LNCAP (cell line): ENCODE results near the gene RNF215.

Experiments used
- TF ChIP-seq, protein P1 (sequence below): fragments of 450-650 bp; IDR thresholded peaks from 2 replicates; pipeline ENCODE4 v1.5.1; 2017; ENCODE audit warnings: mild to moderate bottlenecking

Gene RNF215

GRCh38 chr22:30406400-30406799 is 19.2 kb upstream of the RNF215 start:
- TF ChIP-seq, protein P1, sequence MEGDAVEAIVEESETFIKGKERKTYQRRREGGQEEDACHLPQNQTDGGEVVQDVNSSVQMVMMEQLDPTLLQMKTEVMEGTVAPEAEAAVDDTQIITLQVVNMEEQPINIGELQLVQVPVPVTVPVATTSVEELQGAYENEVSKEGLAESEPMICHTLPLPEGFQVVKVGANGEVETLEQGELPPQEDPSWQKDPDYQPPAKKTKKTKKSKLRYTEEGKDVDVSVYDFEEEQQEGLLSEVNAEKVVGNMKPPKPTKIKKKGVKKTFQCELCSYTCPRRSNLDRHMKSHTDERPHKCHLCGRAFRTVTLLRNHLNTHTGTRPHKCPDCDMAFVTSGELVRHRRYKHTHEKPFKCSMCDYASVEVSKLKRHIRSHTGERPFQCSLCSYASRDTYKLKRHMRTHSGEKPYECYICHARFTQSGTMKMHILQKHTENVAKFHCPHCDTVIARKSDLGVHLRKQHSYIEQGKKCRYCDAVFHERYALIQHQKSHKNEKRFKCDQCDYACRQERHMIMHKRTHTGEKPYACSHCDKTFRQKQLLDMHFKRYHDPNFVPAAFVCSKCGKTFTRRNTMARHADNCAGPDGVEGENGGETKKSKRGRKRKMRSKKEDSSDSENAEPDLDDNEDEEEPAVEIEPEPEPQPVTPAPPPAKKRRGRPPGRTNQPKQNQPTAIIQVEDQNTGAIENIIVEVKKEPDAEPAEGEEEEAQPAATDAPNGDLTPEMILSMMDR: no peak

DNA sequence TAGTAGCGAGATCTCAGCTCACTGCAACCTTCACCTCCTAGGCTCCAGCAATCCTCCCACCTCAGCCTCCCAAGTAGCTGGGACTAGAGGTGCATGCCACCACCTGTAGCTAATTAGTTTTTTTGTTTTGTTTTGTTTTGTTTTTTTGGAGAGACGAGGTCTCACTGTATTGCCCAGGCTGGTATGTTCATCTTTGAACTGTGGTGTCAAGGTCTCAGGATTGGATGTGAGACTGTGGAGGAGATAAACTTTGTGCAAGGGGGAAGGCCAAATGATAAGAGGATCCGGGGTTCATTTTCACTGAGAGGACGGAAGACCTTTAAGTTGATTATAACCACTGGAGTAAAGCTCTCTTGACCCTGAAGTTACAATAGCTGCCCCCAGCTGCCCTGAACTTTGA is 18.5 kb upstream of the RNF215 start:
- TF ChIP-seq, protein P1: no peak

DNA sequence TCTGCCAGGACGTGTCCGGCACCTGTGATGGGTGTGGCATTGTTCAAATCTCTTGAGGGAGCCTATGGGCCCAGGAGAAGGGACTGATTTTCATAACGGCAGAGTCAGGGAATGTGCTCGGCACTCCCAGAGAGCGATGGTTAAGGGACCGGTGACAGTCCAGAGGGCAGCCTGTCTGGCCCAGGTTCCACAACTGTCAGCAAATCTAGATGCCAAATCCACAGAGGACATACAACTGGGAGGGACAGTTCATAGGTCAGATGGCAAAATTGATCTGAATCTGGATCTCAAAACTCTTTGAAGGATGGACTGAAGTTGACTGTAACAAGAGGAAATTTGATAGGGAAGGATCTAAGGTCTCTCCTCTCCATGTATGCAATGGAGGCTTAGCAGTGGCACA is 17.1 kb upstream of the RNF215 start:
- TF ChIP-seq, protein P1: no peak

DNA sequence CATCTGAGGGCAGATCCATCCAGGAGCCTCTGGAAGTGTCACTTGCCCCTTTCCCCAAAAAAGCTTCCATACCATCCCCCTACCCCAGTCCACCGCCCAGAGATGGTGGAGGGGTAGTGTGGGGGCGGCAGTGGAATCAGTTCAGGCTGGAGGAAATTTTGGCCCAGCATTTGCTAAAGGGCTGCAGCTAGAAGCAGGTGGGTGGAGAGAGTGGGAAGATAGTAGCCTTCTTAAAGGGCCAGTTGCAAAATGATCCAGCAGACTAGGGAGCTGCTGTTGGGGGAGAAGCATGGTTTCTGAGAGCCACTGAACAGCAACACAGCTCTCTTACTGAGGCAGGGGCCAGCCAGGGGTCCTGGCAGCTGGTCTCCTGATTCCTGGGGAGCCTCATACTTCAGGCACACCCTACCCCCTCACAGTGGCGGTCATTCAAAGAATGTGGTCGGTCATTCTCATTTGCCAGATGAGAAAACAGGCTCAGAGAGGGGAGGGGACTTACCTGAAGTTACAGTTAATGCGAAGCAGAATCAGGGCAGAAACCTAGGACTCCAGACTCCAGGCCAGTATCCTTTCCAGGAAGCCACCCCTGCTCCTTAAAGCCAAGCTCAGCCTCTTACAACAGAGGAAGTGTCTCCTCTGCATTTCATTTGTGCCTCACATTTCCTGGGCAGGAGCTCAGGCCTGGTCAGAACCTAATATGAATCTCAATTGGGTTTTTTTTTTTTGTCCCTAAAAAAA is 15.0 kb upstream of the RNF215 start:
- TF ChIP-seq, protein P1: no peak

- TF ChIP-seq, protein P1: no peak
Measured at GRCh38 chr22:30400159-30400558, 12.9 kb upstream of the RNF215 start.

DNA sequence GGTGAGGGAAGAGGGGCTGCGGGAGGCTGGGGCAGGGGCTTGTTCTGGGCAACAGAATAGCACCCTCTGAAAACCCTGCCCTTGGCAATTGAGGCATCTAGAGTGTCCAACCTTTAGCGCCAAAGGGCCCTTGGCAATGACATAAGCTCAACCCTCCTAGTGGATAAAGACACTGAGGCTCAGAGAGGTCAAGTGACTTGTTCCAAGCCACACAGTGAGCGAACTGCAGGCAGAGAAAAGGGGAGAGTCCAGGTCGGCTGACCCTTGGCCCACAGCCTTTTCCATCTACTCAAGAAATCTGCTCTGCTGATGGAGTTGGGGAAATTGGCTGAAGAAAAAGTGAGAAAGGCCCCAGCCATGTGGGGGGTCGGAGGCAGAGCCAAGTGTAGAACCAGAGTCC is 12.5 kb upstream of the RNF215 start:
- TF ChIP-seq, protein P1: no peak

DNA sequence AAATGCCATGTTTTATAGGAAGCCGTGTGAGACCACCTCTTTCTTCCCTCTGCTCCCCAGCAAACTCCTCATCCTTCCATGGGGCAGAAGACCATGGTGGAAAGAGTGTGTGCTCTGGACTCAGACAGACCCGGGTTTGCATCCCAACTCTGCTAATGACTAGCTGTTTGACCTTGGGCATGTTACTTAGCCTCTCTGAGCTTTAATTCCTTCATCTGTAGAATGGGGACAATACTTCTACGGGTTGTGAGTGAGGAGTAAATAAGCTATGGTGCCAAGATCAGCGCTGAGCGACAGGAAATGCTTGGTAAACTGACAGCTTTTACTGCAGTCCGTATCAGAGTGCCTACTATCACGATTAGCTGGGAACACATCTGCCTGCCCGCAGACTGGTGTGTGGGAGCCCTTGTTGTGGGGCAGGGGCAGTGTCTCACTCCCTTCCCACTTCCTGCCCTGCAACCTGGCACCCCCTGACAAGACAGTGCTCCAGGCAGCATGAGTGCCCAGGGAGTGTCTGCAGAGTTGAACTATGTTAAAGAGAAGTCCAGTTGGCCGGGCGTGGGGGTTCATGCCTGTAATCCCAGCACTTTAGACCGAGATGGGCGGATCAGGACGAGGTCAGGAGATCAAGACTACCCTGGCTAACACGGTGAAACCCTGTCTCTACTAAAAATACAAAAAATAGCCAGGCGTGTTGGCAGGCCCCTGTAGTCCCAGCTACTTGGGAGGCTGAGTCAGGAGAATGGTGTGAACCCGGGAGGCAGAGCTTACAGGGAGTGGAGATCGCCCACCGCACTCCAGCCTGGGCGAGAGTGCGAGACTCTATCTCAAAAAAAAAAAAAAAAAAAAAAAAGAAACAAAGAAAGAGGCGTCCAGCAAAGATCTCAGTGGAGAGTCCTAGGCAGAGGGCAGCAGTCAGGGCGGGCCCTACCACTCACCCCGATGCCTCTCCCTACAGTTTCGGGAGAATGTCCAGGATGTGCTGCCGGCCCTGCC is 11.8 kb upstream of the RNF215 start:
- TF ChIP-seq, protein P1: no peak
